Measurements from ENCODE around the gene PSMD11. TPM values are rescaled to one million over a fixed set of nuclear protein-coding genes. Genes with fewer than 3 reads are reported as not detected.

PSMD11 gene
- total RNA-seq, 6 experiments from 2014 or later = 45.7 to 61.3 (median 51.6) TPM

DNA sequence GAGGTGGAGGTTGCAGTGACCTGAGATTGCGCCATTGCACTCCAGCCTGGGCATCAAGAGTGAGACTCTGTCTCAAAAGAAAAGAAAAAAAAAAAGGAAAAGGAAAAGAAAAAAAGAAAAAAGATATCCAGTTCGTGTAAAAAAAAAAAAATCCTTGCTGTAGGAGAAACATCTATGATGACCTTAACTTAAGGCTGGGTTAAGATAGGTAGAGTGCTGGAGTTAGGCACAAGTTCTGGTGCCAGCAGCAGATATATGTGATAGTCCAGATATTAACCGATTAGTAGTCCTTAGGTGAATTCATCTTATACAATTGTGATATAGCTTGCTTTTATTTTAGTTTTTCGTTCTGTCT is 17.2 kb downstream of the PSMD11 start:
- H3K27ac ChIP-seq = no peak overlapping the region
- intact Hi-C loops (cut with DNase I) = no loop called here
- peaks cover 4 to 86% (median 34%) of the 10 kb centered on the region in 4 donors for H3K36me3 ChIP-seq
- peaks cover 0 to 5% (median 0%) of the 10 kb centered on the region in 4 donors for H3K4me1 ChIP-seq
- H3K27me3 ChIP-seq = no peaks in the 10 kb centered on the region
- no peak overlapping the region for H3K4me3 ChIP-seq
- WGBS (ENCODE audit: insufficient coverage, low coverage, low lambda C conversion rate, missing lambda C conversion rate) = 65% methylated on average over 3 of the region's 4 CpGs
- peak in 3 of 4 donors; percentile 29 to 42 (median 39) for ATAC-seq
- DNase-seq = no peak
- no peaks in the 10 kb centered on the region for H3K9me3 ChIP-seq
- no peak for TF ChIP-seq POLR2A (IDR thresholded peaks at IDR 0.05)
- no peak for TF ChIP-seq CTCF (IDR thresholded peaks at IDR 0.05)

- H3K27ac ChIP-seq = no peak overlapping the region
- peaks cover 4 to 84% (median 33%) of the 10 kb centered on the region in 4 donors for H3K36me3 ChIP-seq
Observed at GRCh38 chr17:32461853-32462617, 17.7 kb downstream of the PSMD11 start.

DNA sequence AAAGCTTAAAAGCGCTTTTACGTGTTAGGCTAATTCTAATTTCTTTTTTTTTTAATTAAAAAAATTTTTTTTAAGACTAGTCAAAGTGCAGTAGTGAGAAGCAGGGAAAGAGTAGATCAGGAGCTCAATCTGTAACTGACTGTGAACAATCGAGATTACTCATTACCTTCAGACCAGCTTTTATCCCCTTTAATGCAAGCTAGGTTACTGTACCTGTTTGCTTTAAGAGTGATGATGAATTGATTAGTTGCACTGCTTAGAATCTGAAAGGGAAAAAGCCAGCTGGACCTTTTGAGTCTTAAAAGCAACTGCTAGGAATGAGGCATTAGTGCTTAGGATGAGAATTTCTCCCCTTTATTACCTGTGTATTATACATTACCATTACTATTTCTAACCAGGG is 19.0 kb downstream of the PSMD11 start:
- intact Hi-C loops (cut with DNase I) = no loop called here
- Histone ChIP-seq H3K36me3 (peaks cover 4 to 84% (median 27%) of the 10 kb centered on the region in 4 donors), H3K4me3 (no peak overlapping the region), H3K27ac (no peak overlapping the region), H3K27me3 (no peaks in the 10 kb centered on the region), H3K4me1 (peaks cover 0 to 5% (median 0%) of the 10 kb centered on the region in 4 donors), H3K9me3 (no peaks in the 10 kb centered on the region)
- DNase-seq = no peak
- ATAC-seq = no peak
- WGBS (ENCODE audit: insufficient coverage, low coverage, low lambda C conversion rate, missing lambda C conversion rate) = 83% methylated on average over 3 of the region's 3 CpGs
- TF ChIP-seq CTCF (IDR thresholded peaks at IDR 0.05) = no peak
- TF ChIP-seq POLR2A (IDR thresholded peaks at IDR 0.05) = no peak

More at GRCh38 chr17:32461853-32462617, 17.7 kb downstream of the PSMD11 start:
- Histone ChIP-seq H3K4me3 (no peak overlapping the region), H3K4me1 (peaks cover 0 to 5% (median 0%) of the 10 kb centered on the region in 4 donors), H3K27me3 (no peaks in the 10 kb centered on the region), H3K9me3 (no peaks in the 10 kb centered on the region)
- WGBS (ENCODE audit: insufficient coverage, low coverage, low lambda C conversion rate, missing lambda C conversion rate) = 17% methylated on average over 1 of the region's 1 CpG
- DNase-seq (no peak), ATAC-seq (peak; percentile 76 to 93 (median 84))
- intact Hi-C loops (cut with DNase I) = no loop called here
- TF ChIP-seq CTCF (IDR thresholded peaks at IDR 0.05) (peak; percentile 51 to 64 (median 58)), POLR2A (IDR thresholded peaks at IDR 0.05) (no peak)

DNA sequence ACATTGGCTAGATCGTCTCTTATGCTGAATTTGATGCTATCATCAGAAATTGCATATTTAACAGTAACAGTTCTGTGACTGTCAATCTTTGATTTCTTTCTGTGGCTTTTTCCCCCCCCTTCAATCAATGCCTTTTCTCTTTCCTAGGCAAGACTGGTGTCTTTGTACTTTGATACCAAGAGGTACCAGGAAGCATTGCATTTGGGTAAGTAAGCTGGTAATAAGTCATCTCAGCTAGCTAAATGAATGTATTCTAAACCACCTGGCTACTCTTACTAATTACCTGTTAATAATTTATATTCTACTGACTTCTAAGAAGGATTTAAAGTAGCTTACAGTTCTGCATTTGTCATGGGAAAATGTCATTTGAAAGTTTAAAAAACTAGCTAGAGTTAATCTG is 20.1 kb downstream of the PSMD11 start:
- intact Hi-C loops (cut with DNase I) = no loop called here
- Histone ChIP-seq H3K4me3 (no peak overlapping the region), H3K27ac (no peak overlapping the region), H3K27me3 (no peaks in the 10 kb centered on the region), H3K4me1 (peaks cover 0 to 5% (median 0%) of the 10 kb centered on the region in 4 donors), H3K9me3 (no peaks in the 10 kb centered on the region), H3K36me3 (peaks cover 4 to 84% (median 28%) of the 10 kb centered on the region in 4 donors)
- DNase-seq (no peak), ATAC-seq (no peak)
- TF ChIP-seq POLR2A (IDR thresholded peaks at IDR 0.05) = no peak
- no peak for TF ChIP-seq CTCF (IDR thresholded peaks at IDR 0.05)
- 38% methylated on average over 1 of the region's 1 CpG for WGBS (ENCODE audit: insufficient coverage, low coverage, low lambda C conversion rate, missing lambda C conversion rate)

All from right lobe of liver (tissue), 6 donors.